H7 (cell line): Measurements from ENCODE around the gene ANKEF1. TPM values are rescaled to one million over a fixed set of nuclear protein-coding genes. Genes with fewer than 3 reads are reported as not detected.
"Not testable (repeated sequence)": the region's sequence is repeated elsewhere in the genome, so short reads cannot be mapped to it uniquely, and the experiment has no call there.

ENCODE experiments used
- DNase-seq: peaks from one replicate; pipeline ENCODE4 v3.0.0; 2012
- H3K27me3 ChIP-seq: 2 replicates; pipeline ENCODE4 v1.6.0; 2011; ENCODE audit warnings: mild to moderate bottlenecking, low read length; ENCODE audit not compliant: control insufficient read depth, insufficient read depth
- H3K36me3 ChIP-seq: replicated peaks from 2 replicates; pipeline ENCODE4 v1.5.1; 2011; ENCODE audit warnings: low read length; ENCODE audit not compliant: control insufficient read depth, insufficient read depth
- H3K4me3 ChIP-seq: 2 replicates; pipeline ENCODE4 v1.5.1; 2011; ENCODE audit warnings: low read depth, mild to moderate bottlenecking, control low read depth, low read length, moderate library complexity; ENCODE audit not compliant: insufficient read depth
- total RNA-seq: library from RNA; depleted of rRNA; stranded (reverse); fragments of >200 nt; shearing (Covaris generic); gene quantifications from 2 replicates; pipeline ENCODE4 v1.2.3, GENCODE V29; 2014

The ANKEF1 gene
- total RNA-seq, 1 experiment from 2014 or later = 4.9 TPM

DNA sequence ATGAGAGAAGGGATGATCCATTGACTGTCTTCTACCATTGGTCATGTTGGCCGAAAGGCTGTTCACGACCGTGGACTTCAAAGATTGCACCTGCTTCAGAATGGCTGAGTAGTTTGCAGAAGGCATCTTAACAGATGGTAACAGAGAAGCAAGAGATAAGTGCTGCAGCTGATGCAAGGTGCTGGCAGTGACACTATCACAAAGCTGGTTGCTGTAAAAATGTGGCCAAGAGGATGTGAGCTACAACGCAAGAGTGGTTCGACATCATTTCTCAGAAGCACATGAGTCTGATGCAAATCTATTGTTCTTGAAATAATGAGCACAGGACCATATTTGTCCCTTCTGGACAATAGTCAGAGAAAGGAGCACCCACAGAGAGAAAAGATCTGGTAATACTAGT, 27.0 kb upstream of the ANKEF1 start:
- no peaks in the 10 kb centered on the region for H3K36me3 ChIP-seq
- H3K27me3 ChIP-seq = no peaks in the 10 kb centered on the region
- H3K4me3 ChIP-seq = no peak overlapping the region

DNA sequence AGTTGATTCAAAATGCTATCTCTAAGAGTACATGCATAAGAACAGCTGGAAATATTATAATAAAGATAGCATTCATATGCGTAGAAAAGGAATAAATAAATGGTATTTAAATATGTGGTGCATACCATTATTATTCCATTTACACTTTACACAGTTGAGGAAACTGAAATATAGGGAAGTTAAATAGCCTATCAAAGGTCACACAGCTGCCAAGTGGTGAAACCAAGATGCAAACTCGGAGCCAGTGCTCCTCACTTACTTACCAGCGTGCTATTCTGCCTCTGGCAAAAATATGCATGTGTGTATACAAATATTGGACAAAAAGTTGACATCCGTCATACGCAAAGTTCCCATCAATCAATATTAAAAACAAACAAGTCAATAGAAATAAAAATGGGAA, 22.3 kb upstream of the ANKEF1 start:
- Histone ChIP-seq H3K27me3 (no peaks in the 10 kb centered on the region), H3K4me3 (no peak overlapping the region), H3K36me3 (no peaks in the 10 kb centered on the region)
- DNase-seq = no peak

More for the DNA sequence above, 27.0 kb upstream of the ANKEF1 start:
- no peak for DNase-seq

DNA sequence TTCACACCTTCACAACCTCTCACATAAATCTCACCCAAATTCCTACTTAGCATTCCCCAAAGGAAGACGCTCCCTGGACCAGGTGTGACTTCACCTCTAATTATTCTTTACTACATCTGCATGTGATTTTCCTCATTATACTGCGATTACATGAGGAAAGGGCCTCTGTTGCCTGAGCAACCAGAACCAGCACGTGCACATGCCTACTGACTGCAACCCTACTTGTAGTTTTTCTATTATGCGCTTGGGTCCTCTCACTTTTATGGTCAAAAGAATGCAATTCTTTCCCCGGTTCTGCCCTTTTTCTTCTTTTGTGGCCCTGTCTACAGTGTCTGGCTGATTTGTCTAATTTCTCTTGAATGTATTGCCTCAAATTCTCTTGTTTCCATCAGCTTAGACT, 20.4 kb upstream of the ANKEF1 start:
- no peak for DNase-seq
- no peaks in the 10 kb centered on the region for H3K27me3 ChIP-seq
- no peak overlapping the region for H3K4me3 ChIP-seq
- H3K36me3 ChIP-seq = no peaks in the 10 kb centered on the region

- no peak for DNase-seq
- Histone ChIP-seq H3K4me3 (no peak overlapping the region), H3K27me3 (no peaks in the 10 kb centered on the region), H3K36me3 (no peaks in the 10 kb centered on the region)
Observed at GRCh38 chr20:10020937-10021336, 13.8 kb upstream of the ANKEF1 start.

- Histone ChIP-seq H3K4me3 (no peak overlapping the region), H3K27me3 (no peaks in the 10 kb centered on the region), H3K36me3 (no peaks in the 10 kb centered on the region)
- DNase-seq = no peak
Observed at GRCh38 chr20:10022625-10023024, 12.2 kb upstream of the ANKEF1 start.

GRCh38 chr20:10023911-10024310, 10.9 kb upstream of the ANKEF1 start:
- H3K4me3 ChIP-seq = no peak overlapping the region
- no peaks in the 10 kb centered on the region for H3K36me3 ChIP-seq
- H3K27me3 ChIP-seq = no peaks in the 10 kb centered on the region
- no peak for DNase-seq

DNA sequence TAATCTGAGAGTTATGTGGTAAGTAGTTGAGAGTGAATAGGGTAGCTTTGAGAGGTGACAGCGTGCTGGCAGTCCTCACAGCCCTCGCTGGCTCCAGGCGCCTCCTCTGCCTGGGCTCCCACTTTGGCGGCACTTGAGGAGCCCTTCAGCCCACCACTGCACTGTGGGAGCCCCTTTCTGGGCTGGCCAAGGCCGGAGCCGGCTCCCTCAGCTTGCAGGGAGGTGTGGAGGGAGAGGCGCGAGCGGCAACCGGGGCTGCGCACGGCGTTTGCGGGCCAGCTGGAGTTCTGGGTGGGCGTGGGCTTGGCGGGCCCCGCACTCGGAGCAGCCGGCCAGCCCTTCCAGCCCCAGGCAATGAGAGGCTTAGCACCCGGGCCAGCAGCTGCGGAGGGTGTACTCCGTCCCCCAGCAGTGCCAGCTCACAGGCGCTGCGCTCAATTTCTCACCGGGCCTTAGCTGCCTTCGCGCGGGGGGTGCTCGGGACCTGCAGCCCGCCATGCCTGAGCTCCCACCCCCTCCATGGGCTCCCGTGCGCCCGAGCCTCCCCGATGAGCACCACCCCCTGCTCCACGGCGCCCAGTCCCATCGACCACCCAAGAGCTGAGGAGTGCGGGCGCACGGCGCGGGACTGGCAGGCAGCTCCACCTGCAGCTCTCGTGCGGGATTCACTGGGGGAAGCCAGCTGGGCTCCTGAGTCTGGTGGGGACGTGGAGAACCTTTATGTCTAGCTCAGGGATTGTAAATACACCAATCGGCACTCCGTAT, 3.2 kb upstream of the ANKEF1 start:
- H3K36me3 ChIP-seq = not testable (repeated sequence)

GRCh38 chr20:10032269-10032668, 2.5 kb upstream of the ANKEF1 start:
- not testable (repeated sequence) for H3K27me3 ChIP-seq, DNase-seq, H3K4me3 ChIP-seq, H3K36me3 ChIP-seq

More for the DNA sequence above, 3.2 kb upstream of the ANKEF1 start:
- not testable (repeated sequence) for DNase-seq, H3K4me3 ChIP-seq, H3K27me3 ChIP-seq

- Histone ChIP-seq H3K36me3 (no peaks in the 10 kb centered on the region; the same call in 1 of the 2 replicates), H3K4me3 (no peak overlapping the region), H3K27me3 (no peaks in the 10 kb centered on the region; the same call in 1 of the 2 replicates)
- DNase-seq = no peak
Observed at GRCh38 chr20:10033905-10034650, 709 bp upstream of the ANKEF1 start.

GRCh38 chr20:10036321-10036720, 1.5 kb downstream of the ANKEF1 start:
- not testable (repeated sequence) for H3K36me3 ChIP-seq, DNase-seq, H3K27me3 ChIP-seq, H3K4me3 ChIP-seq

DNA sequence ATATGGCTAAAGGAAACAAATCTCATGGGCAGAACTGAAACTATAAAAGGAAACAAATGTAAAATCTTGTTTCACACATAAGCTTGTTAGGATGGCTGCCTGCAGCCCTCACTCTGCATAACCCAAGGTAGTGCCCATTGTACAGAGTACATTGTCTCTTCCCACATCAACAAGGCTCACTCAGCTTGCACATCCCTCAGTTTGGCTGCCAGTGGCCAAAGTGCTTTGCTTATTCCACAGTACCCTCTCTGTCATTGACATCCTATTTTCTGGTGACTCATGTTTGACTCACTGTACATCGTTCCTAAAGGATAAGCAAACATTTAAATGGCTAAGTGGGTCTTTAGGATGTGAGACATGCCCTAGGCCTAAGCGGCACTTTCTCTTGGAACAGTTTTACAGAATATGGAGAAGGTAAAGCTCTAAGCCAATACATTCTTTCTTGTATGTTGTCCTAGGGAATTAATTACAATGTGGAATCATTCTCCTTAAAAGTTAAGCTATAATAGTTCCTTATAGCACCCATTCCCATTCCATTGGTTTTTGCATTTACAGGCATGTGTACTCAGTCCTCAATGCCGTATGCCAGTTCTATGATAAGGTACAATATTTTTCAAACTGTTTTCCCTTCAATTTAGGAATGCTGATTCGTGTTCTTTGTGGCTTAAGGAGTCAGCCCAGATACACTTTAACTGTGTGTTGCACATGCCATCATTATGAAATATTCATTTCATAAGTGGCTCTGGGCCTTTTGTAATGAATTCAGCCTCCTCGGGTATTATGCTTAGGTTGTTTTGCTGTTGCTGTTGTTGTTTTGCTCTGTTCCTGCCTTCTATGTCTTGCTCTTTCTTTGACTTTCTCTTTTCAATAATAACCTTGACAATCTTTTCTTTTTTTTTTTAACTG, 5.5 kb downstream of the ANKEF1 start:
- H3K4me3 ChIP-seq = no peak overlapping the region
- DNase-seq = no peak
- H3K27me3 ChIP-seq = no peaks in the 10 kb centered on the region; the same call in 1 of the 2 replicates
- no peaks in the 10 kb centered on the region; the same call in 1 of the 2 replicates for H3K36me3 ChIP-seq

GRCh38 chr20:10042086-10042485, 7.3 kb downstream of the ANKEF1 start:
- no peaks in the 10 kb centered on the region for H3K27me3 ChIP-seq
- DNase-seq = no peak
- H3K4me3 ChIP-seq = no peak overlapping the region
- no peaks in the 10 kb centered on the region; the same call in 1 of the 2 replicates for H3K36me3 ChIP-seq

GRCh38 chr20:10047427-10047826, 12.6 kb downstream of the ANKEF1 start:
- H3K4me3 ChIP-seq = no peak overlapping the region

DNA sequence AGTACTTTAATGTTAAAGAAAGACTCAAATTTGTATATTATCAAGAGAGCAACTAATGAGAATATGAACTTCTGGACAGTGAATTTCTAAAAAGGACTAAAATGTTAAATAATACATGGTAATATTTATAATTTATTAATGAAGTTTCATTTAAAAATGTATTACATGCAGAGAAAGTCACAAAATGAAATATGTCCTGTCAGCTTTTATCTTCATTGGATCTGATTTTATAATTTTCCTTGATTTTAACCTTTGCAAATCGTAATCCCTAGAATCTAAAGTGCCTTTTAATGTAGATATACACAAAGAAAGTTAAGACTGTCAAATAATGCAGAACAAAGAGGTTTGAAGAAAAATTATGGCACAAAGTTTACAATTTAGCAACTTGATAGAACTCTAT, 16.4 kb downstream of the ANKEF1 start:
- DNase-seq = no peak
- no peaks in the 10 kb centered on the region for H3K27me3 ChIP-seq
- H3K36me3 ChIP-seq = no peaks in the 10 kb centered on the region
- no peak overlapping the region for H3K4me3 ChIP-seq

More at GRCh38 chr20:10047427-10047826, 12.6 kb downstream of the ANKEF1 start:
- Histone ChIP-seq H3K27me3 (no peaks in the 10 kb centered on the region), H3K36me3 (no peaks in the 10 kb centered on the region)
- DNase-seq = peak; percentile 27
